Thyroid gland (tissue), 4 donors: ENCODE results near the gene TLX3. TPM values are rescaled to one million over a fixed set of nuclear protein-coding genes. Genes with fewer than 3 reads are reported as not detected.
"Not testable (repeated sequence)": the region's sequence is repeated elsewhere in the genome, so short reads cannot be mapped to it uniquely, and the experiment has no call there.

ENCODE experiments used
- DNase-seq, 2 donors: peaks; one replicate each; pipeline ENCODE4 v3.0.0-alpha.2; 2019
- H3K27ac ChIP-seq, 3 donors: fragments of 200-600 bp; sonication (generic); 1 replicate in 2 of 3; 2 replicates in 1 of 3; pipeline ENCODE4 v1.5.1; 2016 to 2019; ENCODE audit warnings: mild to moderate bottlenecking in 1 of 3, moderate library complexity in 1 of 3
- H3K27me3 ChIP-seq: fragments of 200-600 bp; sonication (generic); one replicate; pipeline ENCODE4 v1.5.1; 2019
- H3K36me3 ChIP-seq, 2 donors: fragments of 200-600 bp; sonication (generic); one replicate each; pipeline ENCODE4 v1.5.1; 2016 to 2019
- H3K4me1 ChIP-seq, 2 donors: fragments of 200-600 bp; sonication (generic); one replicate each; pipeline ENCODE4 v1.5.1; 2017 to 2019
- H3K4me3 ChIP-seq, 3 donors: fragments of 200-600 bp; sonication (generic); replicated peaks in 1 of 3; 1 replicate in 2 of 3; 2 replicates in 1 of 3; pipeline ENCODE4 v1.5.1; 2016; ENCODE audit warnings: mild to moderate bottlenecking in 1 of 3
- H3K9me3 ChIP-seq: fragments of 200-600 bp; sonication (generic); one replicate; pipeline ENCODE4 v1.5.1; 2017
- CTCF ChIP-seq, 6 experiments: fragments of 200-600 bp in 3 of 6; fragments of 450-650 bp in 3 of 6; sonication (generic) in 3 of 6; IDR thresholded peaks; one replicate each; pipeline ENCODE4 v1.5.1; 2016 to 2019; ENCODE audit warnings: antibody characterized with exemption in 6 of 6, mild to moderate bottlenecking in 2 of 6, inconsistent platforms in 1 of 6, moderate library complexity in 1 of 6
- POLR2A ChIP-seq, 2 donors: fragments of 450-650 bp; IDR thresholded peaks; one replicate each; pipeline ENCODE4 v1.6.1; 2017; ENCODE audit warnings: antibody characterized with exemption in 2 of 2, mild to moderate bottlenecking in 2 of 2, moderate library complexity in 1 of 2
- WGBS, 2 donors: methylation state at CpG; one replicate each; pipeline ENCODE4 v1.1.5; 2017; 5-methylcytosine and 5-hydroxymethylcytosine counted together
- intact Hi-C: fragments of 100-400 bp; cut with DNase I; formaldehyde crosslinking; loops from one replicate; pipeline ENCODE4 v1.15.1; 2023
- total RNA-seq, 4 donors: library from RNA; depleted of rRNA; stranded (reverse); fragments of >200 nt; gene quantifications; one replicate each; pipeline ENCODE4 v1.2.3, GENCODE V29; 2016

TLX3 gene
- total RNA-seq, 4 donors from 2014 or later: not detected

DNA sequence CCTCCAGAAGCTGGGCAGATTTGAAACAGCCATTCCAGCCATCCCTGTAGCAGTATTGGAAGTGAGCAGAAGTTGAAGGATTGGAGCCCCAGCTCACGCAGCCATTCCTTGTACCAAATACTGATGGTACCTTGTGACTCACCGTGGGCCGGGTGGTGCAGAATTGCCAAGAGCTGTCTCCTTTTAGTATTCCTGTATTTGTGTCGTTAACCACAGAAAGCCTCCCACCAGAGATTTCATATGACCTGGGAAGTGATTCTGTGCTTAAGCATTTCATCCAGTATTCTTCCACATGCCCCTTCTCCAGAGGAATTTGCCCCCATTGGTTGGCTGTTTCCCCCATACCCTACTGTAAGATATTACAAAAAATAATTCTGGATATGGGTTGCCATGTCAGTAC, 17.7 kb upstream of the TLX3 start:
- Histone ChIP-seq H3K27me3 (no peaks in the 10 kb centered on the region), H3K9me3 (no peaks in the 10 kb centered on the region), H3K4me1 (no peaks in the 10 kb centered on the region), H3K27ac (no peak overlapping the region), H3K4me3 (no peak overlapping the region), H3K36me3 (no peaks in the 10 kb centered on the region)
- 98 to 99% methylated on average over 4 of the region's 4 CpGs for WGBS, 2 donors
- TF ChIP-seq CTCF (IDR thresholded peaks at IDR 0.05) (no peak), POLR2A (IDR thresholded peaks at IDR 0.05) (no peak)
- intact Hi-C loops: no loop called here
- no peak for DNase-seq

- Histone ChIP-seq H3K4me3 (no peak overlapping the region), H3K9me3 (no peaks in the 10 kb centered on the region), H3K27me3 (no peaks in the 10 kb centered on the region), H3K36me3 (no peaks in the 10 kb centered on the region), H3K4me1 (no peaks in the 10 kb centered on the region), H3K27ac (no peak overlapping the region)
- intact Hi-C loops: no loop called here
- 81 to 84% methylated on average over 1 of the region's 1 CpG for WGBS, 2 donors
- DNase-seq: no peak
- no peak for TF ChIP-seq CTCF (IDR thresholded peaks at IDR 0.05)
- no peak for TF ChIP-seq POLR2A (IDR thresholded peaks at IDR 0.05)
These were observed 13.7 kb upstream of the TLX3 start for GRCh38 chr5:171295299-171295698.

- TF ChIP-seq POLR2A (IDR thresholded peaks at IDR 0.05) (no peak), CTCF (IDR thresholded peaks at IDR 0.05) (no peak)
- Histone ChIP-seq H3K9me3 (no peaks in the 10 kb centered on the region), H3K4me1 (no peaks in the 10 kb centered on the region), H3K27ac (no peak overlapping the region), H3K4me3 (no peak overlapping the region), H3K36me3 (no peaks in the 10 kb centered on the region), H3K27me3 (no peaks in the 10 kb centered on the region)
- WGBS, 2 donors: 91 to 94% methylated on average over 5 of the region's 5 CpGs
- DNase-seq: no peak
- intact Hi-C loops: no loop called here
These were observed 13.2 kb upstream of the TLX3 start for GRCh38 chr5:171295801-171296200.

DNA sequence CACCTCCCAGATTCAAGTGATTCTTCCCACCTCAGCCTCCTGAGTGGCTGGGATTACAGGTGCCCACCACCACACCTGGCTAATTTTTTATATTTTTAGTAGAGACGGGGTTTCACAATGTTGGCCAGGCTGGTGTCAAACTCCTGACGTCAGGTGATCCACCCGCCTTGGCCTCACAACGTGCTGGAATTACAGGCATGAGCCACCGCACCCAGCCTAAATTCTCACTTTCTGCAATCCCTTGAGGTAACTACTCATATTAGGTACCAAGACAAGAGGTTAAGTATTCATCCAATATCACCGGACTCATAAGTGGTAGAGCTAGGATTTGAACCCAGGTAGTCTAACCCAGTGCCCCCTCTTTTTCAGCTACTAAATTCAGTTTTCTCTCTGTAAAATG, 11.1 kb upstream of the TLX3 start:
- H3K4me1 ChIP-seq, H3K9me3 ChIP-seq, H3K27me3 ChIP-seq, DNase-seq, H3K36me3 ChIP-seq, intact Hi-C loops, H3K27ac ChIP-seq, H3K4me3 ChIP-seq: not testable (repeated sequence)
- 97 to 99% methylated on average over 6 of the region's 6 CpGs for WGBS, 2 donors

DNA sequence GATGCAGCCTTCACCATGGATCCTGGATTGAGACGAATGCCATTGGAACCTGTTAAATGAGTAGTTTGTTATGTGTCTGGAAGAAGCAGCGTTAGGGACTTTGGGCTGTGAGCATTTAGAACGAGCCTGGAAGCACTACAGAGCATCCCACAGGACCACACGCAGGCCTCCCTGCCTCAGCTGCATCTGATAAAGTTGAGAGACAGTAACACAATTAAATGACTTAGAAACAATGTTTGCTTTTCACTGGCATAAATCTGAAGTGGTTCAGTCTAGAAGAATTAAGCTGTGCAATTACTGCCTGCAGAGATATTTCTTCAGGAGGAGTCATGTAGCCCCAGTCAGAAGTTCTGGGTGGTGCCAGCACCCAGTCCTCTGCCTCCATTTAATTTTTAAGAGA, 9.8 kb upstream of the TLX3 start:
- Histone ChIP-seq H3K4me3 (no peak overlapping the region), H3K4me1 (no peaks in the 10 kb centered on the region), H3K9me3 (no peaks in the 10 kb centered on the region), H3K36me3 (no peaks in the 10 kb centered on the region), H3K27me3 (no peaks in the 10 kb centered on the region), H3K27ac (no peak overlapping the region)
- no peak for TF ChIP-seq POLR2A (IDR thresholded peaks at IDR 0.05)
- no peak for TF ChIP-seq CTCF (IDR thresholded peaks at IDR 0.05)
- intact Hi-C loops: no loop called here
- WGBS, 2 donors: 82 to 89% methylated on average over 4 of the region's 4 CpGs
- no peak for DNase-seq

GRCh38 chr5:171299851-171300250, 9.2 kb upstream of the TLX3 start:
- H3K27ac ChIP-seq: no peak overlapping the region
- 94 to 97% methylated on average over 2 of the region's 2 CpGs for WGBS, 2 donors
- no peaks in the 10 kb centered on the region for H3K9me3 ChIP-seq
- H3K36me3 ChIP-seq: no peaks in the 10 kb centered on the region
- no peak for DNase-seq
- H3K27me3 ChIP-seq: peaks cover 3% of the 10 kb centered on the region
- TF ChIP-seq CTCF (IDR thresholded peaks at IDR 0.05) (no peak), POLR2A (IDR thresholded peaks at IDR 0.05) (no peak)
- H3K4me1 ChIP-seq: no peaks in the 10 kb centered on the region
- intact Hi-C loops: no loop called here
- H3K4me3 ChIP-seq: no peak overlapping the region
